ENCODE data around the gene ALAS1. TPM values are rescaled to one million over a fixed set of nuclear protein-coding genes. Genes with fewer than 3 reads are reported as not detected.

Gene ALAS1
- total and polyA plus RNA-seq, 2 donors (not counting 3 experiments of a cell fraction or from before 2014, with no cell fraction given): 45.1 to 72.1 TPM

DNA sequence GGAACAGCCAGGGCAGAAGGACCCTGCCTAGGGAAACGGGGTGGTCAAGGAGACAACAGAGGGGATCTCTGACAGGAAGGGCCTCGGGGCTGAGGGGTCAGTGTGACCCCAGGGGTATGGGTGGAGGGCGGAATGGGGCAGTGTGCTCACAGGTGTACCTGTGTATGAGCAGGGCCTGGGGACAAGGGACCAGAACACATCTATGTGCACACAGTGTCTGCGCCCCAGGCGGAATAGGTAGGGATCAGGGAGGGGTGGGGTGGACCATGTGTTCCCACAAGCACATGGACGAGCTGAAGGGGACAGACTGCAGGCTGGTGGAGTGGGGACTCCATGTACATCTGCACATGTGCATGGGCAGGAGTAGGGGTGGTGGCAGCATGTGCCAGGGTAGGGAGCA lies 32.5 kb downstream of the ALAS1 start:
- H2AFZ ChIP-seq (ENCODE audit: low read depth, low read length): no peak overlapping the region
- no peaks in the 10 kb centered on the region for H3K9me3 ChIP-seq (replicated peaks; ENCODE audit: control insufficient read depth, insufficient read depth, low read length)
- H3K4me1 ChIP-seq (ENCODE audit: control insufficient read depth, extremely low read depth, insufficient read depth, low read length): no peaks in the 10 kb centered on the region
- ChIA-PET POLR2A (no interaction called here), CTCF (interaction anchor here (2.2 to 5.3 kb wide), 8 partner anchors 10 to 158 kb away, joined by 7 to 91 read pairs (median 15); partner anchors contain the start of genes GLYCTK and WDR82)
- H3K27me3 ChIP-seq (ENCODE audit: control insufficient read depth in 2 of 2, insufficient read depth in 2 of 2, low read length in 2 of 2): no peaks in the 10 kb centered on the region
- peaks cover 14 to 27% of the 10 kb centered on the region in 2 experiments for H3K36me3 ChIP-seq (ENCODE audit: control insufficient read depth in 2 of 2, extremely low read depth in 1 of 2, insufficient read depth in 2 of 2, low read length in 2 of 2)
- intact Hi-C loops (cut with micrococcal nuclease) (no loop called here), dilution Hi-C loops (cut with MboI; ENCODE audit: extremely low pct_ligation_motif_present, low sequenced_read_pairs) (no loop called here)
- H3K79me2 ChIP-seq (ENCODE audit: control insufficient read depth, insufficient read depth, low read length): peaks cover 10% of the 10 kb centered on the region
- H3K27ac ChIP-seq (ENCODE audit: insufficient read depth, low read depth, low read length): no peak overlapping the region
- no TSS peak for BruUV-seq (replicated peaks)
- FAIRE-seq: no peak
- H3K4me2 ChIP-seq (ENCODE audit: insufficient read depth, low read length): no peak overlapping the region
- H3K9me1 ChIP-seq (replicated peaks; ENCODE audit: control insufficient read depth, extremely low read depth, insufficient read depth, low read length): no peaks in the 10 kb centered on the region
- no peak overlapping the region for H3K4me3 ChIP-seq (replicated peaks in 1 of 3; ENCODE audit: insufficient read depth in 1 of 3, low read depth in 1 of 3, low read length in 3 of 3)
- H3K9ac ChIP-seq (replicated peaks; ENCODE audit: extremely low read depth, insufficient read depth, low read length): no peak overlapping the region
- DNase-seq (ENCODE audit: low read depth, low spot score): no peak
- no peaks in the 10 kb centered on the region for H4K20me1 ChIP-seq (replicated peaks; ENCODE audit: control insufficient read depth, extremely low read depth, insufficient read depth, low read length)
- TF ChIP-seq GATA2 (IDR thresholded peaks at IDR 0.05; ENCODE audit: insufficient read depth, insufficient read length, low read depth, low read length) (no peak), MYC (IDR thresholded peaks at IDR 0.05; ENCODE audit: low read depth, low read length) (no peak), JUN (IDR thresholded peaks at IDR 0.05; ENCODE audit: borderline replicate concordance, insufficient read depth, insufficient read length, low read depth) (no peak), POLR2AphosphoS5 (IDR thresholded peaks at IDR 0.05; ENCODE audit: insufficient read depth, low read depth, low read length) (no peak), CTCF (IDR thresholded peaks at IDR 0.05; ENCODE audit: extremely low read depth in 1 of 2, insufficient read depth in 1 of 2, low read depth in 1 of 2, low read length in 2 of 2) (no peak), FOS (IDR thresholded peaks at IDR 0.05; ENCODE audit: borderline replicate concordance, insufficient read depth, low read length) (no peak), EZH2 (IDR thresholded peaks at IDR 0.05; ENCODE audit: borderline replicate concordance, low read depth, low read length, severe bottlenecking) (no peak), POLR2A (IDR thresholded peaks at IDR 0.05; ENCODE audit: low read depth, low read length) (no peak), MAX (IDR thresholded peaks at IDR 0.05; ENCODE audit: insufficient read depth, insufficient read length) (no peak)
